ENCODE measurements around the gene CNTNAP2.

The CNTNAP2 gene

GRCh38 chr7:147428075-147428474 is 1311.5 kb downstream of the CNTNAP2 start:
- DNase-seq = no peak

- DNase-seq = no peak
These were observed 1313.4 kb downstream of the CNTNAP2 start for GRCh38 chr7:147429961-147430360.

- no peak for DNase-seq
These were observed 1315.5 kb downstream of the CNTNAP2 start for GRCh38 chr7:147432079-147432478.

- no peak for DNase-seq
These were observed 1316.0 kb downstream of the CNTNAP2 start for GRCh38 chr7:147432576-147432975.

- DNase-seq = no peak
These were observed 1320.1 kb downstream of the CNTNAP2 start for GRCh38 chr7:147436718-147437117.

GRCh38 chr7:147438216-147438615 is 1321.6 kb downstream of the CNTNAP2 start:
- DNase-seq = no peak

GRCh38 chr7:147443942-147444341 is 1327.3 kb downstream of the CNTNAP2 start:
- DNase-seq = no peak

GRCh38 chr7:147452816-147453215 is 1336.2 kb downstream of the CNTNAP2 start:
- no peak for DNase-seq

GRCh38 chr7:147465223-147465622 is 1348.6 kb downstream of the CNTNAP2 start:
- DNase-seq = no peak

GRCh38 chr7:147472556-147472955 is 1356.0 kb downstream of the CNTNAP2 start:
- no peak for DNase-seq

GRCh38 chr7:147474862-147475261 is 1358.3 kb downstream of the CNTNAP2 start:
- DNase-seq = no peak

GRCh38 chr7:147477526-147477925 is 1360.9 kb downstream of the CNTNAP2 start:
- no peak for DNase-seq

GRCh38 chr7:147478796-147479195 is 1362.2 kb downstream of the CNTNAP2 start:
- no peak for DNase-seq

- DNase-seq = no peak
These were observed 1367.2 kb downstream of the CNTNAP2 start for GRCh38 chr7:147483634-147484292.

GRCh38 chr7:147485660-147486210 is 1369.1 kb downstream of the CNTNAP2 start:
- no peak for DNase-seq

- no peak for DNase-seq
These were observed 1376.0 kb downstream of the CNTNAP2 start for GRCh38 chr7:147492606-147493005.

- DNase-seq = no peak
These were observed 1379.6 kb downstream of the CNTNAP2 start for GRCh38 chr7:147496209-147496608.

GRCh38 chr7:147497246-147497645 is 1380.6 kb downstream of the CNTNAP2 start:
- no peak for DNase-seq

GRCh38 chr7:147498081-147498480 is 1381.5 kb downstream of the CNTNAP2 start:
- no peak for DNase-seq

- no peak for DNase-seq
These were observed 1392.5 kb downstream of the CNTNAP2 start for GRCh38 chr7:147509035-147509501.

GRCh38 chr7:147509541-147510200 is 1393.1 kb downstream of the CNTNAP2 start:
- DNase-seq = no peak

- no peak for DNase-seq
These were observed 1393.6 kb downstream of the CNTNAP2 start for GRCh38 chr7:147510201-147510542.

- no peak for DNase-seq
These were observed 1394.3 kb downstream of the CNTNAP2 start for GRCh38 chr7:147510923-147511322.

- no peak for DNase-seq
These were observed 1396.8 kb downstream of the CNTNAP2 start for GRCh38 chr7:147513451-147513850.
